Ishikawa (cell line): ENCODE data around the gene ADM2.

Source experiments
- CEBPB ChIP-seq: IDR thresholded peaks from 2 replicates; pipeline ENCODE4 v1.6.1; 2012
- CREB1 ChIP-seq: IDR thresholded peaks from 2 replicates; pipeline ENCODE4 v1.6.1; 2012; ENCODE audit warnings: low read depth
- EGR1 ChIP-seq: IDR thresholded peaks from 2 replicates; pipeline ENCODE4 v1.6.1; 2012
- EP300 ChIP-seq: IDR thresholded peaks from 2 replicates; pipeline ENCODE4 v1.6.1; 2012; ENCODE audit warnings: borderline replicate concordance
- FOXM1 ChIP-seq: IDR thresholded peaks from 2 replicates; pipeline ENCODE4 v1.6.1; 2012; ENCODE audit warnings: low read depth, borderline replicate concordance
- NFIC ChIP-seq: IDR thresholded peaks from 2 replicates; pipeline ENCODE4 v1.6.1; 2012
- RAD21 ChIP-seq: IDR thresholded peaks from 2 replicates; pipeline ENCODE4 v1.6.1; 2012; ENCODE audit warnings: low read depth
- TAF1 ChIP-seq: IDR thresholded peaks from 2 replicates; pipeline ENCODE4 v1.6.1; 2012; ENCODE audit warnings: low read depth, mild to moderate bottlenecking
- TCF12 ChIP-seq: IDR thresholded peaks from 2 replicates; pipeline ENCODE4 v1.6.1; 2012; ENCODE audit warnings: low read depth
- TEAD4 ChIP-seq: IDR thresholded peaks from 2 replicates; pipeline ENCODE4 v1.6.1; 2012
- YY1 ChIP-seq: IDR thresholded peaks from 2 replicates; pipeline ENCODE4 v1.6.1; 2012; ENCODE audit warnings: low read depth
- ZBTB7A ChIP-seq: IDR thresholded peaks from 2 replicates; pipeline ENCODE4 v1.6.1; 2012; ENCODE audit warnings: low read depth
- TF ChIP-seq, protein P1 (sequence below): IDR thresholded peaks from 2 replicates; pipeline ENCODE4 v1.6.1; 2012
- TF ChIP-seq, protein P2 (sequence below): IDR thresholded peaks from 2 replicates; pipeline ENCODE4 v1.6.1; 2012
- TF ChIP-seq, protein P3 (sequence below): IDR thresholded peaks from 2 replicates; pipeline ENCODE4 v1.6.1; 2012; ENCODE audit warnings: low read depth, mild to moderate bottlenecking

Gene ADM2

DNA sequence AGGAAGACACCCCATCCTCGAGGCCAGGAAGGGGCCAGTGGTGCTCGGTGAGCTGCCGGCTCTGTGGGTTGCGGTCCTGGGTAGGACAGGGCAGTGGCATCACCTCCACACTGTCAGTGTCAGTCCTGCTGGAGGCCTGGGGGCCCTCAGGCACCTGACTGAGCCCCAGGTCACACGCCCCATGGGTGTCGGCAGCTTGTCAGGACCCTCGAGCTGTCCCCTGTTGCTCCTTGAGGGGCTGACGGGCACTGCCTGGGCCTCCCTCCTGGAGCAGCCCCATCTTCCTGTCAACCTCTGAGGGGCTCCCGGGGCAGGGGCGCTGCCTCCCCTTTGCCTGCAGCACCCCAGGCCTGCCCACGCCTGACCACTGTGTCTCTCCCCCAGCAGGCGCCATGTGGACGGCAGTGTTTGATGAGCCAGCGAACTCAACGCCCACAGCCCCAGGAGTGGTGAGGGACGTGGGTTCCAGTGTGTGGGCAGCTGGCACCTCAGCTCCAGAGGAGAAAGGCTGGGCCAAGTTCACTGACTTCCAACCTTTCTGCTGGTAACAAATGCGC is 42.0 kb upstream of the ADM2 start:
- TF ChIP-seq, protein P1, sequence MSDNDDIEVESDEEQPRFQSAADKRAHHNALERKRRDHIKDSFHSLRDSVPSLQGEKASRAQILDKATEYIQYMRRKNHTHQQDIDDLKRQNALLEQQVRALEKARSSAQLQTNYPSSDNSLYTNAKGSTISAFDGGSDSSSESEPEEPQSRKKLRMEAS = no peak
- TF ChIP-seq, protein P2, sequence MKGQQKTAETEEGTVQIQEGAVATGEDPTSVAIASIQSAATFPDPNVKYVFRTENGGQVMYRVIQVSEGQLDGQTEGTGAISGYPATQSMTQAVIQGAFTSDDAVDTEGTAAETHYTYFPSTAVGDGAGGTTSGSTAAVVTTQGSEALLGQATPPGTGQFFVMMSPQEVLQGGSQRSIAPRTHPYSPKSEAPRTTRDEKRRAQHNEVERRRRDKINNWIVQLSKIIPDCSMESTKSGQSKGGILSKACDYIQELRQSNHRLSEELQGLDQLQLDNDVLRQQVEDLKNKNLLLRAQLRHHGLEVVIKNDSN = no peak
- no peak for TF ChIP-seq CEBPB
- TF ChIP-seq RAD21 = no peak
- no peak for TF ChIP-seq EP300
- TF ChIP-seq TCF12 = no peak

DNA sequence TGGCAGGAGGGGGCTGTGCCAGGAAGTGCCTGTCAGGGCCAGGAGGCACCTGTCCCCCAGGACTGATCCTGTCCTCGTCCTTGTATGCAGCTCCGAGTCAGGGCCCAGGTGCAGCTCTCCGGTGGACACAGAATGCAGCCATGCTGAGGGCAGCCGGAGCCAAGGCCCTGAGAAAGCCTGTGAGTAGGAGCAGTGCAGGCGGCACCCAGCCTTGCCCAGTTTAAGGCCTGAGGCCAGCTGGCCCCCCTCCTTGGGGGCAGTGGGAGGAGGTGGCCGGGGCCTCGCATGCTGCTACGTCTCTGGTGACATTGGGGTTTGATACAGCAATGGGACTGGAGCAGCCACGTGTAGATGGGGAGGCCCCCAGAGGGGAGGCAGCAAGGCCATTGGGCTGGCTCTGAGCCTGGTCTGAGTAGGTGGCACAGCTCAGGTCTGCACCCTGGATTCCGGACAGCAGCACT is 41.4 kb upstream of the ADM2 start:
- no peak for TF ChIP-seq FOXM1
- no peak for TF ChIP-seq RAD21
- no peak for TF ChIP-seq NFIC
- TF ChIP-seq, protein P3, sequence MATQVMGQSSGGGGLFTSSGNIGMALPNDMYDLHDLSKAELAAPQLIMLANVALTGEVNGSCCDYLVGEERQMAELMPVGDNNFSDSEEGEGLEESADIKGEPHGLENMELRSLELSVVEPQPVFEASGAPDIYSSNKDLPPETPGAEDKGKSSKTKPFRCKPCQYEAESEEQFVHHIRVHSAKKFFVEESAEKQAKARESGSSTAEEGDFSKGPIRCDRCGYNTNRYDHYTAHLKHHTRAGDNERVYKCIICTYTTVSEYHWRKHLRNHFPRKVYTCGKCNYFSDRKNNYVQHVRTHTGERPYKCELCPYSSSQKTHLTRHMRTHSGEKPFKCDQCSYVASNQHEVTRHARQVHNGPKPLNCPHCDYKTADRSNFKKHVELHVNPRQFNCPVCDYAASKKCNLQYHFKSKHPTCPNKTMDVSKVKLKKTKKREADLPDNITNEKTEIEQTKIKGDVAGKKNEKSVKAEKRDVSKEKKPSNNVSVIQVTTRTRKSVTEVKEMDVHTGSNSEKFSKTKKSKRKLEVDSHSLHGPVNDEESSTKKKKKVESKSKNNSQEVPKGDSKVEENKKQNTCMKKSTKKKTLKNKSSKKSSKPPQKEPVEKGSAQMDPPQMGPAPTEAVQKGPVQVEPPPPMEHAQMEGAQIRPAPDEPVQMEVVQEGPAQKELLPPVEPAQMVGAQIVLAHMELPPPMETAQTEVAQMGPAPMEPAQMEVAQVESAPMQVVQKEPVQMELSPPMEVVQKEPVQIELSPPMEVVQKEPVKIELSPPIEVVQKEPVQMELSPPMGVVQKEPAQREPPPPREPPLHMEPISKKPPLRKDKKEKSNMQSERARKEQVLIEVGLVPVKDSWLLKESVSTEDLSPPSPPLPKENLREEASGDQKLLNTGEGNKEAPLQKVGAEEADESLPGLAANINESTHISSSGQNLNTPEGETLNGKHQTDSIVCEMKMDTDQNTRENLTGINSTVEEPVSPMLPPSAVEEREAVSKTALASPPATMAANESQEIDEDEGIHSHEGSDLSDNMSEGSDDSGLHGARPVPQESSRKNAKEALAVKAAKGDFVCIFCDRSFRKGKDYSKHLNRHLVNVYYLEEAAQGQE = no peak
- TF ChIP-seq TEAD4 = no peak
- TF ChIP-seq, protein P2 = no peak
- TF ChIP-seq TAF1 = no peak

DNA sequence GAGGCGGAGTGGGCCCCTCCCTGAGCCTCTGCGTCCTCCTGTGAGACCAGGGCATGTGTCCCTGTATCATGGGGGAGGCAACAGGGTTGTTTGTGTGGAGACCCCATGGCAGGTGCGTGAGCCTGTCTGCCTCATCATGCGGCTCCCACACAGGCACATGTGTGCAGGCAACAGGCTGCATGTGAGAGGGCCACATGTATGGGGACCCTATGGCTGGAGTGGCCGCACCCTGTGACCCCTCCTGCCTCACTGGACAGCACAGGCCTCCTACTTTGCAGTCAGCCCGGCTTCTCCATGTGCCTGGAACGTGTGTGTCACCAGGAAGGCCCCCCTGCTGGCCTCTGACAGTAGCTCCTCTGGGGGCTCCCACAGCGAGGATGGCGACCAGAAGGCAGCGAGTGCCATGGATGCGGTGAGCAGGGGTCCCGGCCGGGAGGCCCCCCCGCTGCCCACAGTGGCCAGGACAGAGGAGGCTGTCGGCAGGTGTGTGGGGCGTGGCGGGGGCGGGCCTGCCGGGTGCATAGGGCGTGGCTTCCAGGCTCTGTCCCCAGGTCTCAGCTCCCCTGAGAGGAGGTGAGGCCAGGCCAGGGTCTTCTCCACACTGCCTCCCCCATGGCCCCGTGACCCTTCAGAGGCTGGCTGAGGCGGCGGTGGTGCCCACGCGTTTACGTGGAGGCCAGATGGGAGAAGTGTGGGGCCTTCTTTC is 40.6 kb upstream of the ADM2 start:
- no peak for TF ChIP-seq TEAD4
- TF ChIP-seq NFIC = no peak
- no peak for TF ChIP-seq RAD21
- TF ChIP-seq, protein P1 = no peak
- TF ChIP-seq, protein P2 = no peak
- no peak for TF ChIP-seq YY1
- no peak for TF ChIP-seq TCF12
- TF ChIP-seq EP300 = no peak
- no peak for TF ChIP-seq ZBTB7A
- TF ChIP-seq, protein P3 = no peak

DNA sequence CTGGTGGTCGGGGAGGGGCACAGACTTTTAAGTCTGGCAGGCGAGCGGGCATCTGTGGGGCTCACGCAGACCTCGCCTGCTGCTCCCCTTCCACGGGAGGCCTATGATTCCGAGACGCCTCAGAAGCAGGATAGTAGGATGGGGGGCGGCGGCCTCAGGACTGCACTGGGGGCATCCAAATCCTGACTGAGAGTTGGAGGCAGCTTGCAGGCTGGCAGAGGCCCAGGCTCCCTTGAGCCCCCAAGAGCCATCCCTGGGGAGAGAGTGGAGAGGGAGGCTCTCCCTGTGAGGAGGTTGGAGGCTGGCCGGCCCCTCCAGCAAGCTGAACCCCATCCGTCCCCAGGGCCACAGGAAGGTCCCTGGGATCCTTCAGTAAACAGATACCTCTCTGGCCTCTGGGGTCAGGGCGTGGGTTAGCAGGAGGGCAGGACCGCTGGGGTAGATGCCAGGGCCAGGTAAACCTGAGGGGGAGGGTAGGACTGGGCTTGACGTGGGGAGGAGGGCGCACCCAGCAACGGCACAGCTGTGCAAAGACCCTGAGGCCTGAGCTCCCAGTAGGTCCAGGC is 39.8 kb upstream of the ADM2 start:
- TF ChIP-seq YY1 (no peak), EGR1 (no peak), TEAD4 (no peak), TAF1 (no peak), CREB1 (no peak)
- TF ChIP-seq, protein P3 = no peak

DNA sequence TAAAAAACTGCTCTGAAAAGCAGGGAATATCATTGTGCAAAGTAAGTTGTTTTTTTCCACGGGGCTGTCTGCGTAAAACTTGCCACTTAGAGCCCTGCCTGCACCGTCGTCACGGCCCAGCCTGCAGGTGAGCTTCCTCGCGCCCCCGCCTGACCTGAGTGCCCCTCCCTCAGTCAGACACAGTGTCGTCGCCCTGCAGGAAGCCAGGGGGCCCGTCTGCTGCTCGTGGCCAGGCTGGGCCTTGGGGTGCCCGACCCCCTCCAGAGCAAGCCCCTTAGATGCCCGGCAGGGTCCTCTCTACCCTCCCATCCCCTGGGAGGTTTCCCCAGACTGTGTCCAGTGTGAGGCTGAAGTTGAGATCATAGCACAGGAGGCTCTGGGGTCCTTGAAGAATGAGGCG is 38.1 kb upstream of the ADM2 start:
- TF ChIP-seq ZBTB7A = no peak
- no peak for TF ChIP-seq TEAD4
- TF ChIP-seq RAD21 = no peak
- TF ChIP-seq EP300 = no peak
- no peak for TF ChIP-seq EGR1
- no peak for TF ChIP-seq NFIC
- TF ChIP-seq FOXM1 = no peak
